T-cell (primary cell): Measurements from ENCODE around the gene B4GALT2. TPM values are rescaled to one million over a fixed set of nuclear protein-coding genes. Genes with fewer than 3 reads are reported as not detected.

Experiments
- ATAC-seq, 4 experiments: fragments of 200-7000 bp in 3 of 4; fragments of 150-1000 bp in 1 of 4; cut with Tn5 transposase; replicated peaks in 1 of 4; 1 replicate in 3 of 4; 2 replicates in 1 of 4; pipeline ENCODE4 v1.10.0; 2021; ENCODE audit warnings: moderate library complexity in 3 of 4, mild to moderate bottlenecking in 2 of 4, moderate number of reproducible peaks in 1 of 4
- CTCF ChIA-PET, 2 donors: fragments of 300-600 bp; sonication (Branson Sonifier 250); formaldehyde crosslinking; loops; one replicate each; lab custom pipeline; 2022; ENCODE audit warnings: antibody characterized with exemption in 2 of 2; lab: Charles Lee
- POLR2A ChIA-PET, 2 donors: fragments of 300-600 bp; sonication (Branson Sonifier 250); formaldehyde crosslinking; loops; one replicate each; lab custom pipeline; 2022; ENCODE audit warnings: antibody characterized with exemption in 2 of 2; lab: Charles Lee
- DNase-seq, 35 experiments: peaks; one replicate each; pipeline versions ENCODE4 v3.0.0 to v3.0.0-alpha.2; 2013 to 2023
- H3K27ac ChIP-seq: one replicate; pipeline ENCODE4 v1.5.1; 2013; ENCODE audit warnings: low read length
- H3K27me3 ChIP-seq, 2 experiments: replicated peaks in 1 of 2; 1 replicate in 1 of 2; 2 replicates in 1 of 2; pipeline versions ENCODE4 v1.6.1 to v1.7.0; 2013; ENCODE audit warnings: low read length in 1 of 2, mixed read lengths in 1 of 2; ENCODE audit not compliant: control insufficient read depth in 2 of 2, insufficient read depth in 2 of 2; ENCODE audit errors: extremely low read depth in 1 of 2
- H3K36me3 ChIP-seq, 2 donors: 1 replicate in 1 of 2; 2 replicates in 1 of 2; pipeline versions ENCODE4 v1.6.1 to v1.7.0; 2013; ENCODE audit warnings: low read length in 1 of 2; ENCODE audit not compliant: control insufficient read depth in 2 of 2, insufficient read depth in 1 of 2; ENCODE audit errors: extremely low read depth in 1 of 2
- H3K4me1 ChIP-seq, 2 experiments: 1 replicate in 1 of 2; 2 replicates in 1 of 2; pipeline versions ENCODE4 v1.6.1 to v1.7.0; 2013; ENCODE audit warnings: low read length in 2 of 2, mixed read lengths in 1 of 2; ENCODE audit not compliant: insufficient read depth in 2 of 2, control insufficient read depth in 1 of 2; ENCODE audit errors: extremely low read depth in 1 of 2
- H3K4me3 ChIP-seq, 2 donors: 1 replicate in 1 of 2; 2 replicates in 1 of 2; pipeline versions ENCODE4 v1.5.1 to v1.7.0; 2013; ENCODE audit warnings: mild to moderate bottlenecking in 2 of 2, low read length in 1 of 2, moderate library complexity in 1 of 2; ENCODE audit not compliant: control insufficient read depth in 1 of 2; ENCODE audit errors: extremely low read depth in 1 of 2
- H3K9me3 ChIP-seq: 2 replicates; pipeline ENCODE4 v1.7.0; 2013
- H3K27ac Mint-ChIP-seq, 2 donors: one replicate each; pipeline ENCODE4 v1.8.0; 2020 to 2021; ENCODE audit warnings: mild to moderate bottlenecking in 2 of 2, mixed read lengths in 2 of 2
- H3K27me3 Mint-ChIP-seq, 2 donors: one replicate each; pipeline ENCODE4 v1.8.0; 2021 to 2022; ENCODE audit warnings: mixed read lengths in 2 of 2
- H3K36me3 Mint-ChIP-seq: one replicate; pipeline ENCODE4 v1.8.0; 2021; ENCODE audit warnings: mixed read lengths
- H3K4me1 Mint-ChIP-seq, 3 donors: one replicate each; pipeline ENCODE4 v1.8.0; 2020 to 2022; ENCODE audit warnings: mixed read lengths in 3 of 3, mild to moderate bottlenecking in 1 of 3
- H3K4me3 Mint-ChIP-seq, 3 donors: one replicate each; pipeline ENCODE4 v1.8.0; 2020 to 2022; ENCODE audit warnings: mild to moderate bottlenecking in 3 of 3, mixed read lengths in 3 of 3, moderate library complexity in 3 of 3
- H3K9me3 Mint-ChIP-seq, 3 donors: one replicate each; pipeline ENCODE4 v1.8.0; 2020 to 2022; ENCODE audit warnings: mixed read lengths in 3 of 3
- WGBS: methylation state at CpG from one replicate; pipeline ENCODE4 v1.1.5; 2013; ENCODE audit warnings: missing lambda C conversion rate; ENCODE audit not compliant: insufficient coverage; 5-methylcytosine and 5-hydroxymethylcytosine counted together
- total RNA-seq, 35 experiments: library from RNA in 6 of 35; stranded (reverse) in 6 of 35; fragments of 120-200 nt in 1 of 35; gene quantifications; one replicate each; pipeline versions ENCODE4 v1.2.1 to v1.2.4 and lab custom pipeline; 2013 to 2026

B4GALT2 gene
- total RNA-seq, 5 donors from 2014 or later (not counting 1 experiment from before 2014, with no cell fraction given): 1.2 to 5.3 (median 3.1) TPM

DNA sequence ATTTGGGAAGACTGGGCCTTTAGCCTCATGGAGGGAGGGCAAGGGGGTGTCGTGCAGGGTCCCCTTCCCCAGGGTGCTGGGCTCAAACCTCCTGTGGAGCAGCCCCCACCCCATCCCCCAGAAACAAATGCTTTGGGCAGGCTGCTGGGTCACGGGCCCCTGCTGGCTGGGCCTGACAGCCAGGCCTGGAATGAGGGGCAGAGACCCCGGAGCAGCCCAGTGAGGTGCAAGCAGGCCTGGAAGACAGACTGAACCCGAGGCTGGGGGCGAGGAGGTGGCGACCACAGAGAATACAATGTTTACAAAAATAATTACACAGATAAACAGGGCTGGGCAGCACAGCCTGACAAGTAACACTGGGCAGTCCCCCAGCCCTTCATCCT, 17.7 kb downstream of the B4GALT2 start:
- no peak overlapping the region for H3K4me3 Mint-ChIP-seq

GRCh38 chr1:43997295-43997999, 18.4 kb downstream of the B4GALT2 start:
- no peaks in the 10 kb centered on the region for H3K9me3 Mint-ChIP-seq
- DNase-seq (no peak), ATAC-seq (no peak)
- no peaks in the 10 kb centered on the region for H3K27me3 Mint-ChIP-seq
- H3K4me1 Mint-ChIP-seq: peaks cover 4 to 5% (median 5%) of the 10 kb centered on the region in 3 donors
- WGBS: 88% methylated on average over 18 of the region's 22 CpGs
- H3K36me3 Mint-ChIP-seq: no peaks in the 10 kb centered on the region
- no peaks in the 10 kb centered on the region for H3K36me3 ChIP-seq
- no peak overlapping the region for H3K4me3 Mint-ChIP-seq
- H3K27ac Mint-ChIP-seq: no peak overlapping the region
- ChIA-PET POLR2A (no interaction called here), CTCF (interaction anchor here in 1 of 2 donors (0.5 kb wide), 1 partner anchor 1308 kb away, joined by 5 read pairs; no protein-coding TSS in a partner anchor)
- H3K4me1 ChIP-seq: peaks cover 0 to 4% of the 10 kb centered on the region in 2 experiments
- no peak overlapping the region for H3K27ac ChIP-seq
- H3K9me3 ChIP-seq: no peaks in the 10 kb centered on the region
- peaks cover 0 to 6% of the 10 kb centered on the region in 2 experiments for H3K27me3 ChIP-seq
- H3K4me3 ChIP-seq: no peak overlapping the region

More for the DNA sequence above, 17.7 kb downstream of the B4GALT2 start:
- WGBS: 75% methylated on average over 2 of the region's 6 CpGs
- Mint-ChIP-seq H3K27me3 (no peaks in the 10 kb centered on the region), H3K9me3 (no peaks in the 10 kb centered on the region), H3K4me1 (peaks cover 10 to 12% (median 11%) of the 10 kb centered on the region in 3 donors), H3K27ac (no peak overlapping the region), H3K36me3 (no peaks in the 10 kb centered on the region)
- no peaks in the 10 kb centered on the region for H3K36me3 ChIP-seq
- CTCF ChIA-PET: no interaction called here
- POLR2A ChIA-PET: no interaction called here
- H3K27me3 ChIP-seq: peaks cover 0 to 6% of the 10 kb centered on the region in 2 experiments
- peaks cover 2 to 12% of the 10 kb centered on the region in 2 experiments for H3K4me1 ChIP-seq
- H3K9me3 ChIP-seq: no peaks in the 10 kb centered on the region
- DNase-seq (no peak), ATAC-seq (no peak)
- no peak overlapping the region for H3K27ac ChIP-seq
- no peak overlapping the region for H3K4me3 ChIP-seq

- WGBS: 88% methylated on average over 8 of the region's 11 CpGs
- CTCF ChIA-PET: interaction anchor here in 1 of 2 donors (0.5 kb wide), 1 partner anchor 44 kb away, joined by 3 read pairs; no protein-coding TSS in a partner anchor
- H3K36me3 Mint-ChIP-seq: no peaks in the 10 kb centered on the region
These were observed 19.0 kb downstream of the B4GALT2 start for GRCh38 chr1:43998000-43998378.

GRCh38 chr1:43999455-43999854, 20.4 kb downstream of the B4GALT2 start:
- no peaks in the 10 kb centered on the region for H3K36me3 ChIP-seq
- H3K4me3 ChIP-seq: no peak overlapping the region
- H3K9me3 Mint-ChIP-seq: no peaks in the 10 kb centered on the region
- no peaks in the 10 kb centered on the region for H3K9me3 ChIP-seq
- H3K27ac Mint-ChIP-seq: no peak overlapping the region
- no peak overlapping the region for H3K4me3 Mint-ChIP-seq
- peaks cover 0 to 6% of the 10 kb centered on the region in 2 experiments for H3K27me3 ChIP-seq
- ATAC-seq (no peak), DNase-seq (no peak)
- ChIA-PET POLR2A (no interaction called here), CTCF (interaction anchor here in 1 of 2 donors (0.7 kb wide), 1 partner anchor 16 kb away, joined by 4 read pairs; no protein-coding TSS in a partner anchor)
- H3K4me1 ChIP-seq: no peaks in the 10 kb centered on the region
- H3K27me3 Mint-ChIP-seq: no peaks in the 10 kb centered on the region
- 95% methylated on average over 8 of the region's 8 CpGs for WGBS
- no peaks in the 10 kb centered on the region for H3K36me3 Mint-ChIP-seq
- no peak overlapping the region for H3K27ac ChIP-seq
- H3K4me1 Mint-ChIP-seq: no peaks in the 10 kb centered on the region

More at GRCh38 chr1:43998000-43998378, 19.0 kb downstream of the B4GALT2 start:
- POLR2A ChIA-PET: no interaction called here
- Mint-ChIP-seq H3K27ac (no peak overlapping the region), H3K4me3 (no peak overlapping the region), H3K9me3 (no peaks in the 10 kb centered on the region), H3K27me3 (no peaks in the 10 kb centered on the region), H3K4me1 (no peaks in the 10 kb centered on the region)
- H3K4me3 ChIP-seq: no peak overlapping the region
- H3K36me3 ChIP-seq: no peaks in the 10 kb centered on the region
- H3K27me3 ChIP-seq: peaks cover 0 to 6% of the 10 kb centered on the region in 2 experiments
- no peaks in the 10 kb centered on the region for H3K4me1 ChIP-seq
- H3K27ac ChIP-seq: no peak overlapping the region
- ATAC-seq (no peak), DNase-seq (no peak)
- H3K9me3 ChIP-seq: no peaks in the 10 kb centered on the region

- Mint-ChIP-seq H3K4me1 (no peaks in the 10 kb centered on the region), H3K36me3 (no peaks in the 10 kb centered on the region), H3K9me3 (no peaks in the 10 kb centered on the region), H3K27me3 (no peaks in the 10 kb centered on the region), H3K4me3 (no peak overlapping the region), H3K27ac (no peak overlapping the region)
- ATAC-seq (no peak), DNase-seq (no peak)
- Histone ChIP-seq H3K4me3 (no peak overlapping the region), H3K27me3 (peaks cover 0 to 6% of the 10 kb centered on the region in 2 experiments), H3K27ac (no peak overlapping the region), H3K36me3 (no peaks in the 10 kb centered on the region), H3K9me3 (no peaks in the 10 kb centered on the region), H3K4me1 (no peaks in the 10 kb centered on the region)
- POLR2A ChIA-PET: no interaction called here
- WGBS: 81% methylated on average over 7 of the region's 8 CpGs
- CTCF ChIA-PET: no interaction called here
These were observed 21.2 kb downstream of the B4GALT2 start for GRCh38 chr1:44000122-44000665.

DNA sequence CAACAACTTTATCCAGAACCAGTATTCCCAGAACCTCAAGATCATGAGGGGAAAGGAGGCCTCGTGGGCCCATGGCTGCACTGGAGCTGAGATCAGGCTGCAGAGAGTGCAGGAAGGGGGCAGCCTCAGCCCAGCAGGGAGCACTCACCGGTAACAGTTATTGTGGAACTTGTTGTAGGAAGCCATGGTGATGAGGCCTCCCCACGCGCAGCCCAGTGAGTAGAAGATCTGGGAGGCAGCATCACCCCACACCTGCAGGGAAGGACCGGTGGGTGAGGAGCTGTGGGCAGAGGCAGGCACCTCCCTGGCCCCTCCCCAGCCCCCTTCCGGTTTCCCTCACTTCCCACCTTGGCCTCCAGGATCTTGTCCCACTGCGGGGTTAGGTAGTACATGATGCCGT, 23.2 kb downstream of the B4GALT2 start:
- Mint-ChIP-seq H3K36me3 (no peaks in the 10 kb centered on the region), H3K9me3 (no peaks in the 10 kb centered on the region), H3K4me1 (no peaks in the 10 kb centered on the region), H3K4me3 (no peak overlapping the region), H3K27me3 (no peaks in the 10 kb centered on the region), H3K27ac (no peak overlapping the region)
- Histone ChIP-seq H3K27ac (no peak overlapping the region), H3K4me1 (no peaks in the 10 kb centered on the region), H3K27me3 (peaks cover 0 to 10% of the 10 kb centered on the region in 2 experiments), H3K36me3 (no peaks in the 10 kb centered on the region), H3K9me3 (no peaks in the 10 kb centered on the region), H3K4me3 (no peak overlapping the region)
- ChIA-PET POLR2A (no interaction called here), CTCF (no interaction called here)
- DNase-seq (no peak), ATAC-seq (no peak)
- WGBS: 92% methylated on average over 4 of the region's 8 CpGs
